ENCODE data around the gene CARS2. TPM values are rescaled to one million over a fixed set of nuclear protein-coding genes. Genes with fewer than 3 reads are reported as not detected.

The CARS2 gene, protein sequence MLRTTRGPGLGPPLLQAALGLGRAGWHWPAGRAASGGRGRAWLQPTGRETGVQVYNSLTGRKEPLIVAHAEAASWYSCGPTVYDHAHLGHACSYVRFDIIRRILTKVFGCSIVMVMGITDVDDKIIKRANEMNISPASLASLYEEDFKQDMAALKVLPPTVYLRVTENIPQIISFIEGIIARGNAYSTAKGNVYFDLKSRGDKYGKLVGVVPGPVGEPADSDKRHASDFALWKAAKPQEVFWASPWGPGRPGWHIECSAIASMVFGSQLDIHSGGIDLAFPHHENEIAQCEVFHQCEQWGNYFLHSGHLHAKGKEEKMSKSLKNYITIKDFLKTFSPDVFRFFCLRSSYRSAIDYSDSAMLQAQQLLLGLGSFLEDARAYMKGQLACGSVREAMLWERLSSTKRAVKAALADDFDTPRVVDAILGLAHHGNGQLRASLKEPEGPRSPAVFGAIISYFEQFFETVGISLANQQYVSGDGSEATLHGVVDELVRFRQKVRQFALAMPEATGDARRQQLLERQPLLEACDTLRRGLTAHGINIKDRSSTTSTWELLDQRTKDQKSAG
- 108 and 152 TPM in 2 replicates for total RNA-seq

DNA sequence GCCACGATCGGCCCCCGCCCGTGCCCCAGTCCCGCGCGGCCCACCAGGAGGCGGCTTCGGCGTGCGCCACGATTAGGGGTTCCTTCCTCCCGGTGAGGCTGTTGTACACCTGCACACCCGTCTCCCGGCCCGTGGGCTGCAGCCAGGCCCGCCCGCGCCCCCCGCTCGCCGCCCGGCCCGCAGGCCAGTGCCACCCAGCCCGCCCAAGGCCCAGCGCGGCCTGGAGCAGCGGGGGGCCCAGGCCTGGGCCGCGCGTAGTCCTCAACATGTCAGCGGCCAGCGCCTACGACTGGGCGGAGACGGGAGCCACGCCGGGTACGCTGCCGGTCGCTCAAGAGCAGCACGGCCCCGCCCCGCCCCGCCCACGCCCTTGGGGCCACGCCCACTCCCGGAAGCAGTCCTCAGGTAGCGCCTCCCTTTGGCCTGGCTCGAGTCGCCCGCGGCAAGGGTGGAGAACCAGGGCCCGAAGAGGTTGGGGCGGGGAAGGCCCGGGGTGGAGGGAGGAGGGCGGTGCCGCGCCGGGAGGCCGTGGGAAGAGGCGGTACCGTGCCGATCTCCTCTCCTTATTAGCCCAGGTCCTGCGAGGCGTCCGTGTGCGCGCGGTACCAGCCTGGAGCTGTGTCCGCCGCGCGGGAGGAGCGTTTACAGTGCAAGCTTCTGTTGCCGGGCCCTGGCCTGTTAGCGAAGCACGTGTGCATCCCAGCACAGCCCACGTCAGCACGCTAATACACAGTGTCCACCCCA is at the start of gene CARS2:
Gene CARS2 (minus strand): TSS at position 291 of the 744 bp plus-strand sequence. CDS start 23 bp downstream, at position 268.
- no peaks in the 10 kb centered on the region for H3K27me3 ChIP-seq (ENCODE audit: control insufficient read depth, insufficient read depth, low read length)
- H3K36me3 ChIP-seq (ENCODE audit: control insufficient read depth, insufficient read depth, low read length), result peaks cover 7% of the 10 kb centered on the region
- DNase-seq (ENCODE audit: low read depth) (peak; percentile 87), FAIRE-seq (no peak)
- TF ChIP-seq, protein P1, sequence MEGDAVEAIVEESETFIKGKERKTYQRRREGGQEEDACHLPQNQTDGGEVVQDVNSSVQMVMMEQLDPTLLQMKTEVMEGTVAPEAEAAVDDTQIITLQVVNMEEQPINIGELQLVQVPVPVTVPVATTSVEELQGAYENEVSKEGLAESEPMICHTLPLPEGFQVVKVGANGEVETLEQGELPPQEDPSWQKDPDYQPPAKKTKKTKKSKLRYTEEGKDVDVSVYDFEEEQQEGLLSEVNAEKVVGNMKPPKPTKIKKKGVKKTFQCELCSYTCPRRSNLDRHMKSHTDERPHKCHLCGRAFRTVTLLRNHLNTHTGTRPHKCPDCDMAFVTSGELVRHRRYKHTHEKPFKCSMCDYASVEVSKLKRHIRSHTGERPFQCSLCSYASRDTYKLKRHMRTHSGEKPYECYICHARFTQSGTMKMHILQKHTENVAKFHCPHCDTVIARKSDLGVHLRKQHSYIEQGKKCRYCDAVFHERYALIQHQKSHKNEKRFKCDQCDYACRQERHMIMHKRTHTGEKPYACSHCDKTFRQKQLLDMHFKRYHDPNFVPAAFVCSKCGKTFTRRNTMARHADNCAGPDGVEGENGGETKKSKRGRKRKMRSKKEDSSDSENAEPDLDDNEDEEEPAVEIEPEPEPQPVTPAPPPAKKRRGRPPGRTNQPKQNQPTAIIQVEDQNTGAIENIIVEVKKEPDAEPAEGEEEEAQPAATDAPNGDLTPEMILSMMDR (IDR thresholded peaks at IDR 0.05; ENCODE audit: insufficient read depth, low read length, severe bottlenecking), result peak; percentile 4
- peak within 1 kb of the TSS; percentile 59 for H3K4me3 ChIP-seq (ENCODE audit: low read depth, low read length)

- Histone ChIP-seq H3K27me3 (ENCODE audit: control insufficient read depth, insufficient read depth, low read length) (no peaks in the 10 kb centered on the region), H3K36me3 (ENCODE audit: control insufficient read depth, insufficient read depth, low read length) (no peaks in the 10 kb centered on the region), H3K4me3 (ENCODE audit: low read depth, low read length) (no peak overlapping the region)
- no peak for FAIRE-seq
- no peak for DNase-seq (ENCODE audit: low read depth)
- TF ChIP-seq, protein P1 (IDR thresholded peaks at IDR 0.05; ENCODE audit: insufficient read depth, low read length, severe bottlenecking), result no peak
Measured at GRCh38 chr13:110748271-110748670, 42.4 kb upstream of the CARS2 start.

DNA sequence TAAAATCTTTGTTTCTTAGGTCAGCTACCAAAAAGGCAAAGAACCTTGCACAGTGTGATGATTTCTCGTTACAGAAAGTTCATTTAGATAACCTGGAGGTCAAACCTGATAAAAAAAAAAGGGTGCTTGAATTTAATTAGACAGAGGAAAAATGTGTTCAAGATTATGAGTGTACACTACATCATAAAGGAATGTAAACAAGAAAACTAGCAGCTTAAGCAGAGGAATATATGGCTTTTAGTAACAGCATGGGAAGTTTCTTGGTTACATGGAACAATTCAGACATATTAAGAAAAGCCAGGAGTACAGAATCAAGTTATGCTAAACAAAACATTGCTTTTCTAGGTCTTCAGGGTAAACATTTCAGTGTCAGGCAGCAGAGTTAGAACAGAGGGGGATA is 40.5 kb upstream of the CARS2 start:
- FAIRE-seq (no peak), DNase-seq (ENCODE audit: low read depth) (no peak)
- TF ChIP-seq, protein P1 (IDR thresholded peaks at IDR 0.05; ENCODE audit: insufficient read depth, low read length, severe bottlenecking), result no peak
- H3K36me3 ChIP-seq (ENCODE audit: control insufficient read depth, insufficient read depth, low read length), result no peaks in the 10 kb centered on the region
- H3K4me3 ChIP-seq (ENCODE audit: low read depth, low read length), result no peak overlapping the region
- H3K27me3 ChIP-seq (ENCODE audit: control insufficient read depth, insufficient read depth, low read length), result no peaks in the 10 kb centered on the region

- Histone ChIP-seq H3K36me3 (ENCODE audit: control insufficient read depth, insufficient read depth, low read length) (no peaks in the 10 kb centered on the region), H3K27me3 (ENCODE audit: control insufficient read depth, insufficient read depth, low read length) (no peaks in the 10 kb centered on the region), H3K4me3 (ENCODE audit: low read depth, low read length) (no peak overlapping the region)
- FAIRE-seq (no peak), DNase-seq (ENCODE audit: low read depth) (no peak)
- TF ChIP-seq, protein P1 (IDR thresholded peaks at IDR 0.05; ENCODE audit: insufficient read depth, low read length, severe bottlenecking), result no peak
Measured at GRCh38 chr13:110743687-110744086, 37.8 kb upstream of the CARS2 start.

- DNase-seq (ENCODE audit: low read depth) (no peak), FAIRE-seq (no peak)
- no peaks in the 10 kb centered on the region for H3K36me3 ChIP-seq (ENCODE audit: control insufficient read depth, insufficient read depth, low read length)
- no peaks in the 10 kb centered on the region for H3K27me3 ChIP-seq (ENCODE audit: control insufficient read depth, insufficient read depth, low read length)
- H3K4me3 ChIP-seq (ENCODE audit: low read depth, low read length), result no peak overlapping the region
- TF ChIP-seq, protein P1 (IDR thresholded peaks at IDR 0.05; ENCODE audit: insufficient read depth, low read length, severe bottlenecking), result no peak
Measured at GRCh38 chr13:110737555-110737954, 31.6 kb upstream of the CARS2 start.

Data from bronchial epithelial cell (primary cell).